Epithelial cell of esophagus (primary cell): ENCODE results near the gene GTF2F2.

ENCODE experiments used
- DNase-seq: peaks from one replicate; pipeline ENCODE4 v3.0.0; 2010; ENCODE audit warnings: low read depth
- H3K4me3 ChIP-seq: 2 replicates; pipeline ENCODE4 v1.5.1; 2011; ENCODE audit warnings: mild to moderate bottlenecking, low read length, control low read depth
- TF ChIP-seq, protein P1 (sequence below): IDR thresholded peaks from 2 replicates; pipeline ENCODE4 v1.5.1; 2011; ENCODE audit warnings: low read depth, mild to moderate bottlenecking, low read length, control low read depth, inconsistent platforms; ENCODE audit not compliant: insufficient read depth; ENCODE audit errors: missing control alignments

GTF2F2 gene

DNA sequence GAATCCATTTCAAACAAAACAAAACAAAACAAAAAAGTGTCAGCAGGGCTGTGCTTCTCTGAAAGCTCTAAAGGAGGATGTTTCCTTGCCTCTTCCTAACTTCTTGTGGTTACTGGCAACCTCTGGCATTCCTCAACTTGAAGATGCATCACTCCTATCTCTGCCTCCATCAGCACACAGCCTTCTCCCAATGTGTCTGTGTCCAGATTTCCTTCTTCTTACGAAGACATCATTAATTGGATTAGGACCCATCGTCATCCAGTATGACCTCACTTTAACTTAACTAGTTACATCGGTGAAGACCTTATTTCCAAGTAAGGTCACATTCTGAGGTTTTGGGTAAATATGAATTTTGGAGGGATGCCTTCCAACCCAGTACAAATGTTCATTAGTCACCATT is 33.8 kb upstream of the GTF2F2 start:
- TF ChIP-seq, protein P1, sequence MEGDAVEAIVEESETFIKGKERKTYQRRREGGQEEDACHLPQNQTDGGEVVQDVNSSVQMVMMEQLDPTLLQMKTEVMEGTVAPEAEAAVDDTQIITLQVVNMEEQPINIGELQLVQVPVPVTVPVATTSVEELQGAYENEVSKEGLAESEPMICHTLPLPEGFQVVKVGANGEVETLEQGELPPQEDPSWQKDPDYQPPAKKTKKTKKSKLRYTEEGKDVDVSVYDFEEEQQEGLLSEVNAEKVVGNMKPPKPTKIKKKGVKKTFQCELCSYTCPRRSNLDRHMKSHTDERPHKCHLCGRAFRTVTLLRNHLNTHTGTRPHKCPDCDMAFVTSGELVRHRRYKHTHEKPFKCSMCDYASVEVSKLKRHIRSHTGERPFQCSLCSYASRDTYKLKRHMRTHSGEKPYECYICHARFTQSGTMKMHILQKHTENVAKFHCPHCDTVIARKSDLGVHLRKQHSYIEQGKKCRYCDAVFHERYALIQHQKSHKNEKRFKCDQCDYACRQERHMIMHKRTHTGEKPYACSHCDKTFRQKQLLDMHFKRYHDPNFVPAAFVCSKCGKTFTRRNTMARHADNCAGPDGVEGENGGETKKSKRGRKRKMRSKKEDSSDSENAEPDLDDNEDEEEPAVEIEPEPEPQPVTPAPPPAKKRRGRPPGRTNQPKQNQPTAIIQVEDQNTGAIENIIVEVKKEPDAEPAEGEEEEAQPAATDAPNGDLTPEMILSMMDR: no peak
- H3K4me3 ChIP-seq: no peak overlapping the region
- no peak for DNase-seq

DNA sequence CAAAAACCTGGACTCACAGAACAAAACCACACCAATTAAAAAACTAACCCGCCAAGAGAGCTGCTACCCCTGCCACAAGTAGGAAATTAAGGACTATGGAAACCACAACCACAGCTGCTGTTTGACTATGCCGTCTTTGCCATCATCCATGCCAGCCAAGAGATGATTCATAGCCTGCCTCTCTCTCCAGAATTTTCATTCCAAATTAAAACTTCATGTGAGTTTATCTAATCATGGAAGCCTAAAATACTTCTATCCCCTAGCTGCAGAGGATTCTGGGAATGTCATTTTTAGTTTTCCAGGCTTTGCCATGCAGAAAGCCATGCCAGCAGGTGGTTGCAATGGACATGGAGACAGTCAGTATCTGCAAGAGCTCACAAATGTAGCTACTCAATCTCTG is 27.6 kb upstream of the GTF2F2 start:
- TF ChIP-seq, protein P1: no peak
- DNase-seq: peak; percentile 29
- no peak overlapping the region for H3K4me3 ChIP-seq

DNA sequence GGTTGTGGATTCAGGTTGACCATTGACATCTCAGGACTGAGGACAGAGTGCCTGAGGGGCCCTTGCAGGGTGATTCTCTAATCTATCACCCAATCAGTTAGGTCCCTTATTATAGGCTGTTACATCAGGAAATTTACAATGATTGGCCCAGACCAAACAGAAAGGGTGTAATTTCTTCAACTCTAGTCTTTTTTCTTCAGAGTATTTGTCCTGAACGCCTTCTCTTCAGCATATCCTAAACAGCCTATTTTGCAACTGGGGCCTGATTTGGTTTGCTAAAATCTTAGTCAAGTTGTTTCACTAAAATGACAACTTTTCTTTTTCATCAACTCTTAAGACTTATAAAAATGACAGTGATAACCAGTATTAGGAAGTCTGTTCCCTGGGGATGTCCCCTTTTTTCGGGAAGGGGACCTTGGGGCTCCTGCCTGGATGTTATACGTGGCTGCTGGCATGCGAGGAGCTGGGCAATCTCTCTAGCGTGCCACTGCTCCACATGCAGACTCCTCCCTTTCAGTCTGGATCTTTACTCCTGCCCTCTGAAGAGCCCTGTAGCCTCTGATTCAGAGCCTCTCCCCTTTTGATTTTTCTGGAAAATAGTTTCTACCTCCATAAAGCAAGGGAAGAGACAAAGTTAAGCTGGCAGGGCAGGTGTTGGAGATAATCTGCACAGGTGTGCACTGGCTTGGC is 19.6 kb upstream of the GTF2F2 start:
- no peak overlapping the region for H3K4me3 ChIP-seq
- TF ChIP-seq, protein P1: no peak
- DNase-seq: no peak

DNA sequence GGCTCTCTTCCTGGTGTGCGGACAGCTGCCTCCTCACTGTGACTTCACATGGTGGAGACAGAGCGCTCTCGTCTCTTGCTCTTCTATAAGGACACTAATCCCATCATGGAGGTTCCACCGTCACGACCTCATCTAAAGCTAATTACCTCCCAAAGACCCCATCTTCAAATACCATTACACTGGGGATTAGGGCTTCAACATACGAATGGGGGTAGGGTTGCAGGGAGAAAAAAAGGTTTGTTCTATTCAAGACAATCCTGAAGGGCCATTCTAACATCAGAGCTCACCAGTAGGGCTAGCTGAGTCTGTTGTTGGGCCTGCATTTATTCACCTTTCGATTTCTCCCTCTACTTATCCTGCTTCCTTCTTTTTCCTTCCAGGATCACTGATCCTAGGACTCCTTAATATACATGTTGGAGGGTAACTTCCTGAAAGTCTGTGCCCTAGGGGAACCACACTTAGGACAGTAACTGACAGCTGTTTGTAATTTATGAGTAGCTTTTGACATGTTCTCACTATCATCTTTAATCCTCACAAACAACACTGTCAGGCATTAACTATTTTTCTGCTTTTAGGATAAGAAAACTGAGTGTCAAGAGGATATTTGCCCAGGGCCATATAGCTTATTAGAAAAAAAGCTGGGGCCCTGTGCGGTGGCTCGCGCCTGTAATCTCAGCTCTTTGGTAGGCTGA is 18.8 kb upstream of the GTF2F2 start:
- H3K4me3 ChIP-seq: no peak overlapping the region
- DNase-seq: no peak
- TF ChIP-seq, protein P1: no peak

DNA sequence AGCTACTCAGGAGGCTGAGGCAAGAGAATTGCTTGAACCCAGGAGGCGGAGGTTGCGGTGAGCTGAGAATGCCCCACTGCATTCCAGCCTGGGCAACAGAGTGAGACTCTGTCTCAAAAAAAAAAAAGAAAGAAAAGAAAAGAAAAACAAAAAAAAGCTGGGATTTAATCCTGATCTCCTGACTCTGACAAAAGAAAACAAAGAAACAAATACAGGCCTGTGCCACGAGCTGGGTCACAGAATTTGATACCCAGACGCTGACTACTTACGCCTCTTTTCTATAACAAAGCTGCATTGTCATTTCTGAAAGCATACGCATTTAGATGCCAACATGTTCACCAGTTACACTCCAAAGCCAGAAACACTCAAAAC is 18.2 kb upstream of the GTF2F2 start:
- TF ChIP-seq, protein P1: no peak
- DNase-seq: no peak
- H3K4me3 ChIP-seq: no peak overlapping the region

DNA sequence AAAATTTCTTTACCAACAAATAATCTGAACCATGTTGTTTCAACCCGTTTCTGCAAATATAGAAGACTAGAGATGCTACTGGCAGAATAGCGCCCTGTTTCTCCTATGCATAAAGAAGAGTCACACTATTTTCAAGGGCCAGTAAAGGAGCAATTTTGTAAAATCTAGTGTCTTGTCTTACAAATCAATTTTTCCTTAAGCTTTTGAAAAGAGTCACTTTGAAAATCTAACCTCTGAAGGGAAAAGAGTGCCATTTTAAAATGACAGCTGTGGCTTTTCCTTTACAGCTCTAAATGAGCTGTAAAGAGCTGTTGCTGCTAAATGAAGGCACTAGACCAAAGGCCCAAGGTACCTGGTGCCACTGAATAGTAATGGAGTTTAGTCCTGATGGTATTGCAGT is 16.9 kb upstream of the GTF2F2 start:
- H3K4me3 ChIP-seq: no peak overlapping the region
- no peak for DNase-seq
- TF ChIP-seq, protein P1: no peak

DNA sequence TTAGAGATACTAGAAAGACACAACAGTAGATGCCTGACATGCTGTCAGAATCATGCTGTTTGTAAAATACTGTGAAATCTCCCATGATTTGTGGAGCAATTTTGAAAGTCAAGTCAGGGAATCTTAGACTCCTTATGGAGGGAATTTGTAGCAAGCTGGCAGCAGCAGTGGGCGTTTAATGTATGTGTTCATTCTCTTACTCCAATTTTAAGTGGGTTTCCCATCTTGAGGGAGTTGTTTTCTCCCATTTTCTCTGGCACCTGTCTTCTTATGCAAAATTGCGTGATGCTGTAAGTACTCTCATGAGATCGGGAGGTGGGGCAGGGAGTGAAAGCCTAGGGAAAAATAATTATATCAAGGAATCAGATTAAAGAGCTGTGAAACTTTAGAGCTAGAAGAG is 16.0 kb upstream of the GTF2F2 start:
- no peak overlapping the region for H3K4me3 ChIP-seq
- no peak for DNase-seq
- TF ChIP-seq, protein P1: no peak
